Astrocyte (in vitro differentiated cells and primary cell): ENCODE measurements around the gene MESP2.

Experiments used
- CTCF ChIP-seq: IDR thresholded peaks from 2 replicates; pipeline ENCODE4 v1.5.1; 2011; ENCODE audit warnings: low read depth, mild to moderate bottlenecking, inconsistent platforms, low read length, moderate library complexity; ENCODE audit not compliant: insufficient read depth
- EZH2 ChIP-seq: IDR thresholded peaks from 2 replicates; pipeline ENCODE4 v1.6.1; 2012; ENCODE audit warnings: mild to moderate bottlenecking, low read length, inconsistent platforms; ENCODE audit not compliant: insufficient read depth

DNA sequence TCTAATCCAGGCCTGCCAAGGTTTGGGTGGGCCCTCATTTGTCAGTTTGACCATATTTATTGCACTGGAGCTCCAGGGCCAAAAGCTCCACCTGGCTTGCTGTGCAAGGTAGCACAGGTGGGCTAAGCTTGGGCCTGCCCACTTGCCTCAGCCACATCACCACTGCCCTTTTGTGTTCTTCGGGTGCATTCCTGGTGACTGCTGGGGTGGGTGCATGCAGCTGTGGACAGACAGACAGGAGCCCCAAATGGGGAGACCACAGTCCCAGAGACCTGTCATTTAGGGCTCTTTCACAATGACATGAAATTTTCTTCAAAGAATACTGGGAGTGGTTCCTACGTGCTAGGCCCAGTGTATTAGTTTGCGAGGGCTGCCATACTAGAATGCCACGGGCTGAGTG, 2.7 kb downstream of the MESP2 start:
- no peak for TF ChIP-seq CTCF
- no peak for TF ChIP-seq EZH2
